Stimulated activated naive CD8-positive, alpha-beta T cell treated with anti-CD3 and anti-CD28 coated beads, Interleukin-15, Interleukin-2, amounts not matched to agents 100 ng/mL and 50 ng/mL, for 24 hours (primary cell): ENCODE measurements around the gene DNAH1.

Source experiments
- H3K27ac Mint-ChIP-seq: one replicate; pipeline ENCODE4 v1.8.0; 2021; ENCODE audit warnings: mild to moderate bottlenecking, mixed read lengths
- H3K27me3 Mint-ChIP-seq: one replicate; pipeline ENCODE4 v1.8.0; 2021; ENCODE audit warnings: mixed read lengths
- H3K36me3 Mint-ChIP-seq: one replicate; pipeline ENCODE4 v1.8.0; 2021; ENCODE audit warnings: low read depth, mixed read lengths
- H3K4me1 Mint-ChIP-seq: one replicate; pipeline ENCODE4 v1.8.0; 2021; ENCODE audit warnings: low read depth, mixed read lengths
- H3K4me3 Mint-ChIP-seq: one replicate; pipeline ENCODE4 v1.8.0; 2021; ENCODE audit warnings: mild to moderate bottlenecking, mixed read lengths
- H3K9me3 Mint-ChIP-seq: one replicate; pipeline ENCODE4 v1.8.0; 2021; ENCODE audit warnings: mixed read lengths

The DNAH1 gene

DNA sequence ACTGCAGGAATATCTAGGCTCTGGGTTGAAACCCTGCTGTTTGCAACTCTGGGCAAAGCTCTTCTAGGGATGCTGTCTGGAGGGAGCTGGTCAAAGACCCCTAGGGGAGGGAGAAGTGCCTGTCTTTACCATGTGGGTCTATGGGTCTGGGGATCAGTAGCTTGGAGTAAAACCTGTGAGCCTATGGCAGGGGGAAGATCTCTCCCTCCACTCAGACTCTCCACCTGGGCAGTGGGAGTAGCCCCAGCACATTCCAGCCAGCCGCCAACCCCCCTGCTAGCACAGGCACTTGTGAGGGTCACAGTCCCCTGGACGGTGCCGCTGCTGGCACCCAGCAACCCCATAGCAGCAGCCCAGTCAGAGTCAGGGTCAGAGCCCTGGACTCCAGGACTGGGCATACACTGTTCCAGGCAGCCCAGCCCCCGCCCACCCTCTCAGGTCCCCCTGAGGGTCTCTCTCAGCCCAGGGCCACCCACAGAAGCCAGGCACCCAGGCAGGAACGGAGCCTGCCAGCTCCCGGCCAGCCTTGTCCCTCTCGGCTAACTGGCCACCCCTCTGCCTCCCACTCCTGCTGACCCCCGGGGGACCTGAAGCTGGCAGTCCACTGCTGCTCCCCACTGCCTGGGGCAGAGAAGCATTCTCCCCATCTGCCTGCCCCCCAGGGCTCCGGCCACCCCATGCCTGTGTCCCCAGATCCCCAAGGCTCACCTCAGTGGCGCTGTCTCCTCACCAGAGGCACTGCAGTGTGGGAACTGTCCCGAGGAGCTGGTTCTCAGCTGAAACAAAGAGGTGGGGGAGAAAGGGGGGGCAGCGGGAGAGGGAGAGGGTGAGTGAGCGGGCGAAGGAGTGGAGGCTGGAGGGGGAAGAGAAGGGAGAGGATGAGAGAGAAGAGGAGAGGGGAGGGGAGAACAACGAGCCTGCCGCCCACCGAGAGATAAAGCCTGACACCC, 17.7 kb upstream of the DNAH1 start:
- Mint-ChIP-seq H3K9me3 (no peaks in the 10 kb centered on the region), H3K4me3 (no peak overlapping the region), H3K36me3 (no peaks in the 10 kb centered on the region), H3K27ac (no peak overlapping the region), H3K4me1 (peaks cover 3% of the 10 kb centered on the region), H3K27me3 (no peaks in the 10 kb centered on the region)

DNA sequence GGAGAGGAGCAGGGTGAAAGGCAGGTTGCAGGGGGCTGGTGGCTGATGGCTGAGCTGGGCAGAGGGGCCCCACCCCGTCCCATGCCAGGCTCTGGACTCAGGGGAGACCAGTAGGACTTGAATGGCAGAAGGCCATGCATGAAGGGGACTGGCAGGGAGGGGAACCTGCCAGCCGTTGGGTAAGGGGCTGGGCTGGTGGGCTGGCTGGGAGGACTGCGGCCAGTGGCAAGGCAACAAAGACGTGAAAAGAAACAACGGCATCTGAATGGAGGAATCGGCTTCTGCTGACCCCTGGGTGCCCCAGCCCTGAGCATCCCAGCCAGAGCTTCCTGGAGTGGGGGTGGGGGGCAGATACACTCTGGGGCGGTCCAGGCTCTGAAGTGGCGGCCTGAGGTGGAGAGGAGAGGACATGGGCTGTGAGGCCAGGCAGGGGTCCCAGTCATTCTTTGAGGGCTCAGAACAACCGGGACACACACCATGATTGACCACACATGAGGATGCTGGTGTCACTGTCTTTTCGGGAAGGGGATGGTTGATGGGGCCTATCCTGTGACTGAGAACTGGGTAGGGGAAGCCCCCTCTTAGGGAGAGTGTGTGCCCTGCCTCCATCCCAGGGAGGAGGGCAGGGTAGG, 16.8 kb upstream of the DNAH1 start:
- Mint-ChIP-seq H3K4me3 (no peak overlapping the region), H3K9me3 (no peaks in the 10 kb centered on the region)

DNA sequence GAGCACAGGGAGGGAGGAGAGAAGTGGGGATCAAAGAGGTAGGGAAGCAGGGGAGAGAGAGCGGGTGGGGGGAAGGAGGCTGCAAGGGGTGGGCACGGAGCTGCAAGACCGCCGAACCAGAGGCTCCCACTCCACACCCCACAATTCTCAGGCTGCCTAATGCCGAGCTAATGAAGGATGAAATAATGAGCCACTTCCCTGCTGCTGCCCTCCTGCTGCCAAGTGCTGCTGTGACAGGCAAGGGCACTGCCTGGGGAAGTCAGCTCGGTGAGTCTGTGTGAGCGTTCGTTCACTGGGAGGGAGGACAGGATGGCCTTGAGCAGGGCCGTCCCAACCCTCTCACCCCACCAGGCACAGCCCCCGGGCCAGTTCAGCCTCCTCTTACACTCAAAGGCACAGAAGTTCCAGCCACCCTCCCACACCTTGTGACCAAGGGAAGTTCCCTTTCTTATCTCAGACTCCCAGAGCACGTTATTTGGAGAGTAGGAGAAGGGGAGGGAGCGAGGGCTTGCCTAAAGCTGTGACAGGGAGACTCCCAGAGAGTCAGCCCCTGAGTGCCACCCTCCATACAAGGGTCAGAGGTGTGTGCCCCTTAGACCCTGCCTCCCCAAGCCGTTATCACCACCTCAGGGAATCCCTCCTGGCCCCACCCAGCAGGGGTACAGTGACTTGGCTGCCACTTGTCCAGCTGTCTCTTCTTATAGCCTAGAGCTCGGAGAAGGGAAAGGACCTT, 16.1 kb upstream of the DNAH1 start:
- H3K4me1 Mint-ChIP-seq = peaks cover 3% of the 10 kb centered on the region
- H3K27me3 Mint-ChIP-seq = no peaks in the 10 kb centered on the region
- H3K27ac Mint-ChIP-seq = no peak overlapping the region
- no peak overlapping the region for H3K4me3 Mint-ChIP-seq
- H3K9me3 Mint-ChIP-seq = no peaks in the 10 kb centered on the region
- no peaks in the 10 kb centered on the region for H3K36me3 Mint-ChIP-seq

More for the DNA sequence above, 16.8 kb upstream of the DNAH1 start:
- no peaks in the 10 kb centered on the region for H3K27me3 Mint-ChIP-seq
- H3K27ac Mint-ChIP-seq = no peak overlapping the region
- H3K4me1 Mint-ChIP-seq = peaks cover 3% of the 10 kb centered on the region
- H3K36me3 Mint-ChIP-seq = no peaks in the 10 kb centered on the region

DNA sequence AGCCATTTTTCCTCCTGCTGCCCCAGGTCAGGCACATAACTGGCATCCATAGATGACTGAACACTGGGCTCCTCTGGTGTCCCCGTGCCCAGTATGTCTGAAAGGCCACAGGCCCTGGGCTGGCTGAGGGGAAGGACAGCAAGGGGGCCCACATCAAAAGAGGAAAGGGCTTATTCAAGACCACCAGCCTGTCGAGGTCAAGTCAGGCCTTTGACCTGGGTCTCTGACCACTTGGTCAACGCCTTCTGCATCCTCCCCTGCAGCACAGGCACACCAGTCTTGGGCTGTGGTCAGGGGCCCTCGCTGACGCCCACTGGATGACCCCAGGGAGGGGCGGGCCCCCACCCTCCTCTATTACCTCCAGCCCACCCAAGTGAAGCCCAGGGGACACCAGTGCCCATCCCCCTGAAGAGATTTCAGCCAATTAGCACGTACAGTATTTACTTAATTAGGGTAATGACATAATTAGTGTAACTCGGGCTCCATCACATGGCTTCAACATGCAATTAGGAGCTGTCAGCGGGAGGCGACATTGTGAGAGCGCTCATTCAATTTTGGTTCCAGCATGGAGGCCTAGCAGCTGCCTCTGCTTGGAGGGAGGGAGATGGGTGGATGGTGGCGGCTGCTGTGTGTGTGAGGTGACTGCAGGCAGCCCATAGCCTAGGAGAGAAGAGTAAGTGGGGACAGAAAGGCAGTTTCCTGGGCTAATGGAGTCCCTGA, 13.5 kb upstream of the DNAH1 start:
- Mint-ChIP-seq H3K4me1 (peaks cover 9% of the 10 kb centered on the region), H3K27ac (no peak overlapping the region), H3K9me3 (no peaks in the 10 kb centered on the region), H3K36me3 (no peaks in the 10 kb centered on the region), H3K27me3 (no peaks in the 10 kb centered on the region), H3K4me3 (no peak overlapping the region)

DNA sequence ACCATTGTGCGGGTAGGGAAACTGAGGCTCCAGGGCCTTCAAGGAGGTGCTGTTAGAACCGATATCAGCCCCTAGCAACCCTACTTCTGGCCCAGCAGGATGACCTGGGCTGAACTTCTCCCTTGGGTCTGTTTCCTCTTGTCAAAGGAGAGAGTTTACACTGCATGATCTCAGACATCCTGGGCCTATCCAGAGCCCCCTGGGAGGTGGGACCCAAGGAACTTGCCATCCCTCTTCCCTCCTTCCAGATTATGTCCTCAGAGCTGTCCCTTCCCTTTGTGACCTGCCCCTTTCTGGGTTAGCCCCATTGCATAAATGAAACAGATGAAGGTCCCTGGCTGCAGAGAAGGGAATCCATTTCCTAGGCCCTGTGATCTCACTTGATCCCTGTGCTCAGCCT, 12.3 kb upstream of the DNAH1 start:
- Mint-ChIP-seq H3K27ac (no peak overlapping the region), H3K9me3 (no peaks in the 10 kb centered on the region), H3K27me3 (no peaks in the 10 kb centered on the region), H3K4me1 (peaks cover 17% of the 10 kb centered on the region), H3K36me3 (no peaks in the 10 kb centered on the region), H3K4me3 (no peak overlapping the region)

DNA sequence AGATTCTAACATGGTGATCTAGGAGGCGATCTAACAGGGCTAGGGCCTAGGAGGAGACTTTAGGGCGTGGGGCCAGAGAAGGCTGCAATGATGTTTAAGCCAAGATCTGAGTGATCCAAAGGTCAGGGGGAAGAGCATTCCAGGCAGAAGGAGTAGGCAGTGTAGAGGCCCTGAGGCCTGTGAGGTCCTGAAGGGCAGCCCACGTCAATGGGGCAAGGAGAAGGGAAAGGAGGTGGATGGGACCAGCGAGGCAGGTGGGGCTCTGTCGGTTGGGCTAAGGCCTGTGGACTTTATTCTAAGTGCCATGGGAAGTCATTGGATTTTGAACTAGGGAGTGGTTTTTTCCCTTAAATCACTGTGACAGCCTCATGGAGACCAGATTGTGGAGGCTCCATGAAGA, 10.2 kb upstream of the DNAH1 start:
- Mint-ChIP-seq H3K4me1 (peaks cover 24% of the 10 kb centered on the region), H3K27ac (no peak overlapping the region), H3K4me3 (no peak overlapping the region), H3K27me3 (no peaks in the 10 kb centered on the region), H3K9me3 (no peaks in the 10 kb centered on the region), H3K36me3 (no peaks in the 10 kb centered on the region)

DNA sequence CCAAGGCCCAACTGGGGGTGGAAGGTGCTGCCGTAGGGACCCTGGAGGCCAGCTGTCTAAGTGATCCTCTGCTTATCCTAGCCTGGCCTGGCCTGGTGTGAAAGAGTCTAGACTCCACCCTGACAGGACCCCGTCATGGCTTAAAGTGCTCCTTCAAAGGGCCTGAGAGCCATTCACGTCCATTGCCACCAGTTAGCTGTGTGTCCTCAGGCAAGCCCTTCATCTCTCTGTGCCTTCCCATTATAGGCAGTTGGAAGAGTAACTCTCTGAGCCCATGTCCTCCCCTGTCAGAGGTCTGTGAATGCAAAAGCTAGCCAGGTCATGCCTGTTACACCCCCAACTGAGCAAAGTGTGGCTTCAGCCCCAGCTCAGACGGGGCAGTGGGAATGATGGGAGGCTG, 9.1 kb upstream of the DNAH1 start:
- H3K9me3 Mint-ChIP-seq = no peaks in the 10 kb centered on the region
- H3K4me3 Mint-ChIP-seq = no peak overlapping the region
- no peak overlapping the region for H3K27ac Mint-ChIP-seq
- H3K4me1 Mint-ChIP-seq = peaks cover 30% of the 10 kb centered on the region
- no peaks in the 10 kb centered on the region for H3K27me3 Mint-ChIP-seq
- no peaks in the 10 kb centered on the region for H3K36me3 Mint-ChIP-seq

DNA sequence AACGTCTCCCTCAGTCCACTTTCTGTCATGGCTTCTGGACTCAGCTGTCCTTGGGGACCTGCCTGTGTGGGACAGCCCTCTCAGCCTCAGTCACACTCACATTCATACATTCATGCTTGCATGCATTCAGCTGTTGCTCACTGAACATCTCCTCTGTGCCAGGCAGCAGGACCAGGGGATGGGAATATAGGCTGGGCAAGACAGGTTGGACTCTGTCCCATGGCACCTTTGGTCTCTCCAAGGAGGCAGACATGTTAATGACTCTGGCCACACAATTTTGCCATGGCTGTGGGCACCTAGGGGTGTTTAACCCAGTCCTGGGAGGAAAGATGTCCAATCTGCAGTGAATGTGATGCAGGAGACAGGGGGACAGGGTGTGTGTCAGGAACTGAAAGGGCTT, 7.8 kb upstream of the DNAH1 start:
- Mint-ChIP-seq H3K4me3 (no peak overlapping the region), H3K27ac (no peak overlapping the region)

DNA sequence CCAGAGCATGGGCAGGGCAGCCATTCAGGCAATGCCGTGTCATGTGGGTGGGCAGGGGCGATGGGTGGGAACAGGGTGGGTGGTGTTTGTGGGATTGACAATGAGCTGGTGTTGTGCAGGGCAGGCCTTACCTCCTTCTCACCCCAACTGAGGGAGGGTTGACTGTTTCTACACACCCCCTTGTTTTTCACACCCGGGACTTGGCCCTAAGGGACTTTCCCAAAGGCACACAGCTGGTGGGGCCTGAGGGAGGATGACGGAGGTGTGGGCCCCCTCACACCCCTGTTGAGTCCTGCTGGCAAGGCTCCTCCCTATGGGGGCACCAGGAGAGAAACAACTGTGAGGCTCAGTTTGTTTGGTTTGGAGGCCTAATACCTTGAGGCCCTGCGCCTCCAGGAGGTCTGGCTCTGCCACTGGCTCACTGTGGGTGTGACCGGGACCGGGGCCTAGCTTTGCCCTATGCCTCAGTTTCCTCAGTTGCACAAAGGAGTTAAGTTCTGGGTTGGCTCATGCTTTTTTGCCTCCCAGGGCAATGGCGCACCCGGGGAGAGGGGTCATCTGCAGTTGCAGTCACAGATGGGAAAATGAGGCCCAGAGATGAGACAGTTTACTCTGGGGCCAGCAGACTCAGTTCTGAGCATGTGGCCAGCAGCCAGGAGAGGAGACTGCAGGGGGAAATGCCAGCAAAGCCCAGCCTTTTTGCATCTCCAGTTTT, 5.1 kb upstream of the DNAH1 start:
- H3K4me1 Mint-ChIP-seq = peaks cover 50% of the 10 kb centered on the region
- H3K27me3 Mint-ChIP-seq = no peaks in the 10 kb centered on the region
- H3K9me3 Mint-ChIP-seq = no peaks in the 10 kb centered on the region
- H3K4me3 Mint-ChIP-seq = no peak overlapping the region
- peak overlapping the region; percentile 76 for H3K27ac Mint-ChIP-seq
- H3K36me3 Mint-ChIP-seq = no peaks in the 10 kb centered on the region

More for the DNA sequence above, 7.8 kb upstream of the DNAH1 start:
- Mint-ChIP-seq H3K36me3 (no peaks in the 10 kb centered on the region), H3K27me3 (no peaks in the 10 kb centered on the region), H3K9me3 (no peaks in the 10 kb centered on the region), H3K4me1 (peaks cover 35% of the 10 kb centered on the region)

DNA sequence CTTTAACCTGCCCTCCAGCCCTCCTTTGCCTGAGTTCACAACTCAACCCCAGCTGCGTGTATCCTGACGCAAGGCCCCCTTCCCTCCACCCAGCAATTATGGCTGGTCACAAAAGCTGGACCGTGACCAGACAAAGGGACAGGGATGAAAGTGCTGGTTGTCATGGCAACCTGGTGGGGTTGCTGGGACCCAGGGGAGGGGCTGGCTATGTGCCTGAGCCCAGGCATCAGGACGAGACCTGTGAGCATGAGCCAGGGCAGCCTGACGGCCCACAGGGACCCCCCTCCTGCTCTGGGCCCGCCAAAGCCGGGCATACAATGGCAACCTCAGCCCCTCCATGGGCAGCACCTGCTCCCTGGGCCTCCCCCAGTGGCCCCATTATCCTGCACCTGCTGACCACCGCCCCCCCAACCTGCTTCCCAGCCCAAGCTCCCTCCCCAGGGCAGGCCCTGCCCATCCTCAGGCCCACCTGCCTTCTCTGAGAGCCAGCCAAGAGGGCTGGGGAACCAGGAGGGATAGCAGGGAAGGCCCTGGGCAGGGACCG, 4.5 kb upstream of the DNAH1 start:
- H3K4me3 Mint-ChIP-seq = no peak overlapping the region
- H3K27ac Mint-ChIP-seq = no peak overlapping the region
- no peaks in the 10 kb centered on the region for H3K27me3 Mint-ChIP-seq
- H3K4me1 Mint-ChIP-seq = peaks cover 52% of the 10 kb centered on the region
- no peaks in the 10 kb centered on the region for H3K9me3 Mint-ChIP-seq
- H3K36me3 Mint-ChIP-seq = no peaks in the 10 kb centered on the region

DNA sequence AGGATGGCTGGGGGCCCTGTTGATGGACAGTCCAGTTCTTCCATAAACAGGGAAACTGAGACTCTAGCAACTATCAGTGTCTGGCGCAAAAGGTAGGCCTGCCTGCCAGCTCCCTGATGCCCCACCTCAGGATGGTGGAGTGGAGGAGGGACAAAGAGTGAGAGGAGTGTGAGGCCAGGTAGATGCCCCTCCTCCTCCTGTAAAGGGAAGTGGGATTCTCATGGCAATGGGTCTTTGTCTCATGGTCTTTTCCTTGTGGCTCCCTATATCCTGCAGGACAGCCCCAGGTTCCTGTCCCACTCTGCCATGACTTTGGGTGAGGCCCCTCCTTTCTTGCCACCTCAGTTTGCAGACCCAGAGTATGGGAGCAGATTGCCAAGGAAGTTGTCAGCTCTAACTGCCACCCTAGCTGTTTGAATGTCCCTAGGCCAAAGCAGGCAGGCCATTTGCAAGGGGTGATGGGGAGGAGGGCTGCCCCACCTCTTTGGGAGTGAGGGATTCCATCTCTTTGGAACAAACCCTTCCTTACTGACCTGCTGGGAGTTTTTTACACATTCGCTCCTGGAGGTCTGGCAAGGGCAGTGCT, 2.8 kb upstream of the DNAH1 start:
- H3K4me1 Mint-ChIP-seq = peaks cover 53% of the 10 kb centered on the region
- peak overlapping the region; percentile 68 for H3K27ac Mint-ChIP-seq

DNA sequence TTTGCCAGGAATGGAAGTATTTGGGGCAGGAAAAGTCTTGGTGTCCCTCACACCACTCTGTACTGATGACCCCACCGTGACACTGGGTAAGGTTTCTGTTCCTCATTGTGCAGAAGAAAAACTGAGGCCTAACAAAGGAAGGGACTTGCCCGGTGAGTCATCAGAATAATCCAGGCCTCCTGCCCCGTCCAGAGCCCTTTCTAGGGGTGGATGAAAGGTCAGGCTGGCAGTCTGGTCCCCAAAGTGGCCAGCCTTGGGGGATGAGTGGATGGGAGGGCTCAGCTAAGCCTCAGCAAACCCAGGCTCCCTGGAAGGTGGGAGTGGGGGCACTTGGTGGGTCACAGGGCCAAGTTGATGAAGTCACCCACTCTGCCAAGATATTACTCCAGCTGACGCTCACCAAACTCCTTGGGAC, 2.3 kb upstream of the DNAH1 start:
- Mint-ChIP-seq H3K9me3 (no peaks in the 10 kb centered on the region), H3K4me1 (peaks cover 55% of the 10 kb centered on the region), H3K36me3 (no peaks in the 10 kb centered on the region), H3K27me3 (no peaks in the 10 kb centered on the region), H3K4me3 (no peak overlapping the region), H3K27ac (peak overlapping the region; percentile 68)

More for the DNA sequence above, 2.8 kb upstream of the DNAH1 start:
- no peak overlapping the region for H3K4me3 Mint-ChIP-seq
- no peaks in the 10 kb centered on the region for H3K9me3 Mint-ChIP-seq
- H3K27me3 Mint-ChIP-seq = no peaks in the 10 kb centered on the region
- H3K36me3 Mint-ChIP-seq = no peaks in the 10 kb centered on the region

DNA sequence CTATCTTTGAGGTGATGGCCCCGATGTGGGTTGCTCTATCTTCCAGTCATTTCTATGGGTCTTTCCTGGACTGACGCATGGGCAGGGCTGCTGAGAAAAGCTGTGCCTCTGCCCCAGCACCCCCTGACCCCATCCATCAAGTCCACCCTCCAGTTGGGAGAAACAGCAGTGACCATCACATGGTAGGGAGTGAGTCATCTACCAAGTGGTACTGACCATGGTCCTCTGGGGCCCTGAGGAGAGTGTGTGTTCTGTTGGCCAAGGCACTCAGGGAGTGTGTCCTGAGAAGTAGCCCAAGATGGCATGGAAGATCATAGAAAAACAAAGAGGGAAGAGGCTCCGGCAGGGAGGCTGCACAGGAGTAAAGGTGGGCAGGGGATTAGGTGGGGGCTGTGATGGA, 1.6 kb upstream of the DNAH1 start:
- peaks cover 55% of the 10 kb centered on the region for H3K4me1 Mint-ChIP-seq
- H3K4me3 Mint-ChIP-seq = no peak overlapping the region
- H3K36me3 Mint-ChIP-seq = no peaks in the 10 kb centered on the region
- no peaks in the 10 kb centered on the region for H3K27me3 Mint-ChIP-seq
- H3K27ac Mint-ChIP-seq = no peak overlapping the region
- H3K9me3 Mint-ChIP-seq = no peaks in the 10 kb centered on the region
